ENCODE results near the gene THRA.
"Not testable (repeated sequence)": the region's sequence is repeated elsewhere in the genome, so short reads cannot be mapped to it uniquely, and the experiment has no call there.

The THRA gene

GRCh38 chr17:40121181-40122135, 58.7 kb downstream of the THRA start, which contains the start of gene MSL1:
MSL1 (plus strand) TSS chr17:40121971; CDS start chr17:40122613, 642 bp downstream.
- peak; percentile 88 for DNase-seq

GRCh38 chr17:40122136-40122998, 59.6 kb downstream of the THRA start:
- peak; percentile 38 for DNase-seq

- peak; percentile 70 for DNase-seq
These were observed 60.4 kb downstream of the THRA start for GRCh38 chr17:40122999-40123810.

DNA sequence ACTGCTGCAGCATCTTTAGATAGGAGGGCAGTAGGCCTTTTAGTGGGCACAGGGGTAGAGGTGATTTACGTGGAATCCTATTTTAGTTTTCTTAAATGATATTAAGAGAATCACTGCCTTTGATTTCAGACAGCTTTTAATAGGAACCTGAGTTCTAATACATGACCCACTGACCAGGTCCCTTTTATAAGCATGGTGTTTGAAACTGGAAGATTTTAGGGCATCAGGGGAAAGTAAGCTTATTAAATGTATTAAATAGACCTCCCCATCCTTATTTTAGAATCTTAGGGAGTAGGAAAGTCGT, 61.0 kb downstream of the THRA start:
- no peak for DNase-seq

- DNase-seq: no peak
These were observed 61.7 kb downstream of the THRA start for GRCh38 chr17:40124279-40125141.

- no peak for DNase-seq
These were observed 66.7 kb downstream of the THRA start for GRCh38 chr17:40129498-40129897.

- DNase-seq: no peak
These were observed 67.7 kb downstream of the THRA start for GRCh38 chr17:40130352-40131042.

DNA sequence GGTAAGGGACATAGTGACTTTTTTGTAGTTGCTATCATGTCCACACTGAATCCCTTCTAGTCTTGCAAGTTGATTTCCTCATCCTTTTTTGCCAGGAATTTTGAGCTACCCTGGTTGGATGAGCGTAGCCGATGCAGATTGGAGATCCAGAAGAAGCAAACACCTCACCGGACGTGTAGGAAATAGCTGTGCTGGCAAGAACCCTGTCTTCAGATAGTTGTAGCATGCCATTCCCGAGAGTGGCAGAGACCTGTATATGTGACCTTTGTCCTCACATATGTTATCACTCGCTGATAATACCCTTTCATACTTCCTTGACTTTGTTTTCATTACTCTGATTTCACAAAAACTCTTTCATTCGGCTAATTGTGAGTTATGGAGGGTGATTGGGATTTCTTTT, 71.4 kb downstream of the THRA start:
- no peak for DNase-seq

DNA sequence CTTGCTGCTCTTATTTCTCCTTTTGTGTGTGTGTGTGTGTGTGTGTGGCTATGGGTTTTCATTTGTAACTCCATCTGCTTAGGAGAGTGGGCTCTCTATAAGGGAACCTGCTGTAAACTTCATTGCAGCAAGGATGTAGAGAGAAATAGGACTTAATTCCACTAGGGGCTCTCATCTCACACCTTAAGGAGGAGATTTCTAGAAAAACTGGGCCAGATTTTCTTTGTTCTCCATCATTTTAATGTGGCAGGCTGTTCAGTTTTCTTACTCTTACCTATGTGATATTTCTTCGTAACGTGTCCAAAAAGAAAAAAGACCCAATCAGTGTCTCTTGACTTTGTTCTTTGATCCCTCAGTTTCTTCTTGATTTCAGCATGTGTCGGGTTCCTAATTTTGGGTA, 73.1 kb downstream of the THRA start:
- no peak for DNase-seq

DNA sequence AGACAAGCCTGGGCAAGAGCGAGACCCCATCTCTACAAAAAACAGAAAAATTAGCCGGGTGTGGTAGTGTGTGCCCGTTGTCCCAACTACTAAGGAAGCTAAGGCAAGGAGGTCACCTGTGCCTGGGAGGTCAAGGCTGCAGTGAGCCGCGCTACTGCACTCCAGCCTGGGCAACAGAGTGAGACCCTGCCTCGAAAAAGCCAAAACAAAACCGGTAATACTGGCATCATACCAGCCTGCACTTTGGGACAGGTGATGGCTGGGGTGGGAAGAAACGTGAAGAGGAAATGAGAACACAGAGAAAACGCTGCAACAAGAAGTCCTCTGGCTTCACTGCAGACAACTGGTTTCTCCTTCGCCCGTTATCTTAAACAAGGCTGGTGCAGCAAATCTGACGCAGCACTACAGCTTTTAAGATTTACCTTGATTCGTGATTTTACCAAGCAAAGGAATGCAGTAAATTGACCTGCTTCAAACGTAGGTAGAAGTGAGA, 76.8 kb downstream of the THRA start:
- DNase-seq: no peak

DNA sequence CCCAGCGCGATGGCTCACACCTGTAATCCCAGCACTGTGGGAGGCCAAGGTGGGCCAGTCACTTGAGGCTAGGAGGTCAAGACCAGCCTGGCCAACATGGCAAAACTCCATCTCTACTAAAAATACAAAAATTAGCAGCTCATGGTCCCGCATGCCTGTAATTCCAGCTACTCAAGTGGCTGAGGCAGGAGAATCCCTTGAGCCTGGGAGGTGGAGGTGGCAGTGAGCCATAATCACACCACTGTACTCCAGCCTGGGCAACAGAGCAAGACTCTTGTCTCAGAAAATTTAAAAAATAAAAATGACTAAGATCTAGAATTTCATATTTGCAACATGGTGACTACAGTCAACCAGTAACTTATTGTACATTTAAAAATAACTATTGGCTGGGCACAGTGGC, 80.4 kb downstream of the THRA start:
- not testable (repeated sequence) for DNase-seq

All from activated CD4-positive, alpha-beta T cell treated with anti-CD3 and anti-CD28 coated beads for 48 hours (primary cell).